Measurements from ENCODE around the gene RREB1.
"Not testable (repeated sequence)": the region's sequence is repeated elsewhere in the genome, so short reads cannot be mapped to it uniquely, and the experiment has no call there.

DNA sequence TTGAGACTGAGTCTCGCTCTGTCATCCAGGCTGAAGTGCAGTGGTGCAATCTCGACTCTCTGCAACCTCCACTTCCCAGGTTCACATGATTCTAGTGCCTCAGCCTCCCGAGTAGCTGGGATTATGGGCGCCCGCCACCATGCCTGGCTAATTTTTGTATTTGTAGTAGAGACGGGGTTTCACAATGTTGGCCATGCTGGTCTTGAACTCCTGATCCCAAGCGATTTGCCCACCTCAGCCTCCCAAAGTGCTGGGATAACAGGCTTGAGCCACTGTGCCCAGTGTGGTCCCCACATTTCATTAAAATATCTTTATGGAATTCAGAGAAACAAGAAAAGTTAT is 157.6 kb downstream of the RREB1 start:
- TF ChIP-seq POLR2A, EP300 (IDR thresholded peaks at IDR 0.05): not testable (repeated sequence)
- TF ChIP-seq, protein P1, sequence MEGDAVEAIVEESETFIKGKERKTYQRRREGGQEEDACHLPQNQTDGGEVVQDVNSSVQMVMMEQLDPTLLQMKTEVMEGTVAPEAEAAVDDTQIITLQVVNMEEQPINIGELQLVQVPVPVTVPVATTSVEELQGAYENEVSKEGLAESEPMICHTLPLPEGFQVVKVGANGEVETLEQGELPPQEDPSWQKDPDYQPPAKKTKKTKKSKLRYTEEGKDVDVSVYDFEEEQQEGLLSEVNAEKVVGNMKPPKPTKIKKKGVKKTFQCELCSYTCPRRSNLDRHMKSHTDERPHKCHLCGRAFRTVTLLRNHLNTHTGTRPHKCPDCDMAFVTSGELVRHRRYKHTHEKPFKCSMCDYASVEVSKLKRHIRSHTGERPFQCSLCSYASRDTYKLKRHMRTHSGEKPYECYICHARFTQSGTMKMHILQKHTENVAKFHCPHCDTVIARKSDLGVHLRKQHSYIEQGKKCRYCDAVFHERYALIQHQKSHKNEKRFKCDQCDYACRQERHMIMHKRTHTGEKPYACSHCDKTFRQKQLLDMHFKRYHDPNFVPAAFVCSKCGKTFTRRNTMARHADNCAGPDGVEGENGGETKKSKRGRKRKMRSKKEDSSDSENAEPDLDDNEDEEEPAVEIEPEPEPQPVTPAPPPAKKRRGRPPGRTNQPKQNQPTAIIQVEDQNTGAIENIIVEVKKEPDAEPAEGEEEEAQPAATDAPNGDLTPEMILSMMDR (IDR thresholded peaks at IDR 0.05) = not testable (repeated sequence)
